Activated CD4-positive, alpha-beta T cell treated with anti-CD3 and anti-CD28 coated beads for 36 hours (primary cell): ENCODE results near the gene LRRC4. TPM values are rescaled to one million over a fixed set of nuclear protein-coding genes. Genes with fewer than 3 reads are reported as not detected.
A peak's percentile ranks its signal among the peaks of the same experiment; 100 is the strongest.

Experiments used
- ATAC-seq: fragments of 200-7000 bp; cut with Tn5 transposase; one replicate; pipeline ENCODE4 v1.10.0; 2021; ENCODE audit warnings: mild to moderate bottlenecking, moderate library complexity
- CTCF ChIA-PET: fragments of 350-600 bp; sonication (Branson Sonifier 250); formaldehyde crosslinking; loops from one replicate; lab custom pipeline; 2021; ENCODE audit warnings: antibody characterized with exemption; lab: Charles Lee
- POLR2A ChIA-PET: fragments of 350-600 bp; sonication (Branson Sonifier 250); formaldehyde crosslinking; loops from one replicate; lab custom pipeline; 2021; ENCODE audit warnings: antibody characterized with exemption, inconsistent platforms; lab: Charles Lee
- DNase-seq: peaks from one replicate; pipeline ENCODE4 v3.0.0-alpha.2; 2020
- H3K27ac Mint-ChIP-seq: one replicate; pipeline ENCODE4 v1.8.0; 2021; ENCODE audit warnings: mixed read lengths
- H3K27me3 Mint-ChIP-seq: one replicate; pipeline ENCODE4 v1.8.0; 2021; ENCODE audit warnings: mixed read lengths
- H3K36me3 Mint-ChIP-seq: one replicate; pipeline ENCODE4 v1.8.0; 2021; ENCODE audit warnings: low read depth, mixed read lengths
- H3K4me1 Mint-ChIP-seq: one replicate; pipeline ENCODE4 v1.8.0; 2021; ENCODE audit warnings: mixed read lengths
- H3K4me3 Mint-ChIP-seq: one replicate; pipeline ENCODE4 v1.8.0; 2021; ENCODE audit warnings: mild to moderate bottlenecking, moderate library complexity, mixed read lengths
- H3K9me3 Mint-ChIP-seq: one replicate; pipeline ENCODE4 v1.8.0; 2021; ENCODE audit warnings: low read depth, mixed read lengths
- intact Hi-C, 2 experiments: fragments of 100-400 bp; cut with DNase I in 1 of 2; cut with micrococcal nuclease in 1 of 2; formaldehyde crosslinking; loops; one replicate each; pipeline versions ENCODE4 v1.14.2 to v1.15.1; 2022 to 2024; cut with DNase I, micrococcal nuclease
- total RNA-seq, 2 experiments: library from RNA; stranded (reverse); gene quantifications; one replicate each; pipeline ENCODE4 v1.2.3, GENCODE V29; 2021

LRRC4 gene
- total RNA-seq, 2 experiments from 2014 or later: 0.37 to 0.50 TPM

- Mint-ChIP-seq H3K4me3 (no peak overlapping the region), H3K36me3 (peaks cover 33% of the 10 kb centered on the region), H3K27me3 (no peaks in the 10 kb centered on the region), H3K4me1 (peaks cover 7% of the 10 kb centered on the region), H3K27ac (no peak overlapping the region), H3K9me3 (no peaks in the 10 kb centered on the region)
- POLR2A ChIA-PET: interaction anchor here (0.5 kb wide), 1 partner anchor 135 kb away, joined by 5 read pairs; no protein-coding TSS in a partner anchor
- intact Hi-C loops: loop anchor here in 1 of 2 experiments (10.0 kb wide), 1 partner anchor 313 kb away; no protein-coding TSS in a partner anchor
- CTCF ChIA-PET: no interaction called here
- ATAC-seq: no peak
- DNase-seq: no peak
These were observed 13.1 kb downstream of the LRRC4 start for GRCh38 chr7:128017862-128018845.

GRCh38 chr7:128017460-128017859, 13.8 kb downstream of the LRRC4 start:
- Mint-ChIP-seq H3K27me3 (no peaks in the 10 kb centered on the region), H3K36me3 (peaks cover 30% of the 10 kb centered on the region), H3K9me3 (no peaks in the 10 kb centered on the region), H3K4me1 (peaks cover 7% of the 10 kb centered on the region), H3K27ac (no peak overlapping the region), H3K4me3 (no peak overlapping the region)
- CTCF ChIA-PET: interaction anchor here (0.6 to 1.4 kb wide), 2 partner anchors 20 to 307 kb away, joined by 3 read pairs; no protein-coding TSS in a partner anchor
- ATAC-seq (no peak), DNase-seq (no peak)
- intact Hi-C loops: loop anchor here in 1 of 2 experiments (10.0 kb wide), 1 partner anchor 313 kb away; no protein-coding TSS in a partner anchor
- POLR2A ChIA-PET: no interaction called here

- Mint-ChIP-seq H3K27me3 (no peaks in the 10 kb centered on the region), H3K4me1 (peaks cover 2% of the 10 kb centered on the region), H3K27ac (no peak overlapping the region), H3K4me3 (no peak overlapping the region), H3K36me3 (peaks cover 19% of the 10 kb centered on the region), H3K9me3 (no peaks in the 10 kb centered on the region)
- intact Hi-C loops: loop anchor here in 1 of 2 experiments (10.0 kb wide), 1 partner anchor 310 kb away; no protein-coding TSS in a partner anchor
- ChIA-PET CTCF (no interaction called here), POLR2A (no interaction called here)
- ATAC-seq (no peak), DNase-seq (no peak)
These were observed 16.4 kb downstream of the LRRC4 start for GRCh38 chr7:128014811-128015210.

GRCh38 chr7:128011131-128011661, 20.0 kb downstream of the LRRC4 start:
- H3K9me3 Mint-ChIP-seq: no peaks in the 10 kb centered on the region
- ChIA-PET POLR2A (no interaction called here), CTCF (interaction anchor here (0.6 to 0.7 kb wide), 3 partner anchors 20 to 278 kb away, joined by 3 to 5 read pairs (median 5); no protein-coding TSS in a partner anchor)
- DNase-seq (no peak), ATAC-seq (no peak)
- no peak overlapping the region for H3K27ac Mint-ChIP-seq
- no peak overlapping the region for H3K4me3 Mint-ChIP-seq
- H3K27me3 Mint-ChIP-seq: no peaks in the 10 kb centered on the region
- peaks cover 16% of the 10 kb centered on the region for H3K36me3 Mint-ChIP-seq
- peaks cover 2% of the 10 kb centered on the region for H3K4me1 Mint-ChIP-seq
- intact Hi-C loops: loop anchor here in 1 of 2 experiments (10.0 kb wide), 1 partner anchor 306 kb away; no protein-coding TSS in a partner anchor

GRCh38 chr7:128010391-128011127, 20.7 kb downstream of the LRRC4 start:
- CTCF ChIA-PET: interaction anchor here (0.7 kb wide), 1 partner anchor 19 kb away, joined by 3 read pairs; no protein-coding TSS in a partner anchor
- Mint-ChIP-seq H3K27ac (no peak overlapping the region), H3K9me3 (no peaks in the 10 kb centered on the region), H3K27me3 (no peaks in the 10 kb centered on the region), H3K4me1 (peaks cover 2% of the 10 kb centered on the region), H3K4me3 (no peak overlapping the region), H3K36me3 (peaks cover 16% of the 10 kb centered on the region)
- DNase-seq: peak; percentile 29
- POLR2A ChIA-PET: no interaction called here
- ATAC-seq: peak; percentile 71
- intact Hi-C loops: loop anchor here in 1 of 2 experiments (10.0 kb wide), 1 partner anchor 306 kb away; no protein-coding TSS in a partner anchor

- Mint-ChIP-seq H3K36me3 (peaks cover 18% of the 10 kb centered on the region), H3K9me3 (no peaks in the 10 kb centered on the region), H3K27me3 (no peaks in the 10 kb centered on the region), H3K4me3 (no peak overlapping the region), H3K27ac (no peak overlapping the region), H3K4me1 (peaks cover 6% of the 10 kb centered on the region)
- intact Hi-C loops: no loop called here
- ATAC-seq (no peak), DNase-seq (no peak)
- ChIA-PET CTCF (interaction anchor here (1.1 kb wide), 1 partner anchor 9 kb away, joined by 3 read pairs; no protein-coding TSS in a partner anchor), POLR2A (no interaction called here)
These were observed 22.5 kb downstream of the LRRC4 start for GRCh38 chr7:128008744-128009143.

- Mint-ChIP-seq H3K9me3 (no peaks in the 10 kb centered on the region), H3K27ac (no peak overlapping the region), H3K36me3 (peaks cover 15% of the 10 kb centered on the region), H3K4me3 (no peak overlapping the region), H3K27me3 (no peaks in the 10 kb centered on the region), H3K4me1 (peaks cover 12% of the 10 kb centered on the region)
- intact Hi-C loops: no loop called here
- ATAC-seq: no peak
- ChIA-PET POLR2A (no interaction called here), CTCF (interaction anchor here (1.1 kb wide), 1 partner anchor 8 kb away, joined by 3 read pairs; no protein-coding TSS in a partner anchor)
- no peak for DNase-seq
These were observed 23.1 kb downstream of the LRRC4 start for GRCh38 chr7:128008141-128008540.

GRCh38 chr7:128007303-128007680, 23.9 kb downstream of the LRRC4 start:
- no peak for DNase-seq
- Mint-ChIP-seq H3K4me1 (peaks cover 20% of the 10 kb centered on the region), H3K36me3 (peaks cover 17% of the 10 kb centered on the region), H3K27ac (no peak overlapping the region), H3K27me3 (no peaks in the 10 kb centered on the region), H3K9me3 (no peaks in the 10 kb centered on the region), H3K4me3 (no peak overlapping the region)
- intact Hi-C loops: no loop called here
- no peak for ATAC-seq
- ChIA-PET POLR2A (no interaction called here), CTCF (no interaction called here)

GRCh38 chr7:128006550-128007302, 24.5 kb downstream of the LRRC4 start:
- POLR2A ChIA-PET: no interaction called here
- no peak overlapping the region for H3K27ac Mint-ChIP-seq

GRCh38 chr7:128005759-128006159, 25.5 kb downstream of the LRRC4 start:
- intact Hi-C loops: no loop called here
- ATAC-seq (no peak), DNase-seq (no peak)
- no peak overlapping the region for H3K27ac Mint-ChIP-seq
- H3K4me3 Mint-ChIP-seq: no peak overlapping the region
- H3K4me1 Mint-ChIP-seq: peaks cover 25% of the 10 kb centered on the region
- ChIA-PET CTCF (no interaction called here), POLR2A (no interaction called here)
- no peaks in the 10 kb centered on the region for H3K27me3 Mint-ChIP-seq
- peaks cover 21% of the 10 kb centered on the region for H3K36me3 Mint-ChIP-seq
- no peaks in the 10 kb centered on the region for H3K9me3 Mint-ChIP-seq

More at GRCh38 chr7:128006550-128007302, 24.5 kb downstream of the LRRC4 start:
- no peaks in the 10 kb centered on the region for H3K27me3 Mint-ChIP-seq
- H3K9me3 Mint-ChIP-seq: no peaks in the 10 kb centered on the region
- intact Hi-C loops: no loop called here
- ATAC-seq (no peak), DNase-seq (no peak)
- no peak overlapping the region for H3K4me3 Mint-ChIP-seq
- H3K36me3 Mint-ChIP-seq: peaks cover 18% of the 10 kb centered on the region
- CTCF ChIA-PET: no interaction called here
- H3K4me1 Mint-ChIP-seq: peaks cover 22% of the 10 kb centered on the region
